Measurements from ENCODE around the gene CFAP61. TPM values are rescaled to one million over a fixed set of nuclear protein-coding genes. Genes with fewer than 3 reads are reported as not detected.

The CFAP61 gene
- total and polyA plus RNA-seq, 9 of the 15 experiments (the other 6 are each of a cell fraction or from before 2014, with no cell fraction given) = 0.11 TPM; not detected in 8

- TF ChIP-seq, protein P1, sequence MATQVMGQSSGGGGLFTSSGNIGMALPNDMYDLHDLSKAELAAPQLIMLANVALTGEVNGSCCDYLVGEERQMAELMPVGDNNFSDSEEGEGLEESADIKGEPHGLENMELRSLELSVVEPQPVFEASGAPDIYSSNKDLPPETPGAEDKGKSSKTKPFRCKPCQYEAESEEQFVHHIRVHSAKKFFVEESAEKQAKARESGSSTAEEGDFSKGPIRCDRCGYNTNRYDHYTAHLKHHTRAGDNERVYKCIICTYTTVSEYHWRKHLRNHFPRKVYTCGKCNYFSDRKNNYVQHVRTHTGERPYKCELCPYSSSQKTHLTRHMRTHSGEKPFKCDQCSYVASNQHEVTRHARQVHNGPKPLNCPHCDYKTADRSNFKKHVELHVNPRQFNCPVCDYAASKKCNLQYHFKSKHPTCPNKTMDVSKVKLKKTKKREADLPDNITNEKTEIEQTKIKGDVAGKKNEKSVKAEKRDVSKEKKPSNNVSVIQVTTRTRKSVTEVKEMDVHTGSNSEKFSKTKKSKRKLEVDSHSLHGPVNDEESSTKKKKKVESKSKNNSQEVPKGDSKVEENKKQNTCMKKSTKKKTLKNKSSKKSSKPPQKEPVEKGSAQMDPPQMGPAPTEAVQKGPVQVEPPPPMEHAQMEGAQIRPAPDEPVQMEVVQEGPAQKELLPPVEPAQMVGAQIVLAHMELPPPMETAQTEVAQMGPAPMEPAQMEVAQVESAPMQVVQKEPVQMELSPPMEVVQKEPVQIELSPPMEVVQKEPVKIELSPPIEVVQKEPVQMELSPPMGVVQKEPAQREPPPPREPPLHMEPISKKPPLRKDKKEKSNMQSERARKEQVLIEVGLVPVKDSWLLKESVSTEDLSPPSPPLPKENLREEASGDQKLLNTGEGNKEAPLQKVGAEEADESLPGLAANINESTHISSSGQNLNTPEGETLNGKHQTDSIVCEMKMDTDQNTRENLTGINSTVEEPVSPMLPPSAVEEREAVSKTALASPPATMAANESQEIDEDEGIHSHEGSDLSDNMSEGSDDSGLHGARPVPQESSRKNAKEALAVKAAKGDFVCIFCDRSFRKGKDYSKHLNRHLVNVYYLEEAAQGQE (IDR thresholded peaks at IDR 0.05; ENCODE audit: borderline replicate concordance) = no peak
- TF ChIP-seq, protein P1 (CRISPR knock-in tag; IDR thresholded peaks at IDR 0.05; ENCODE audit: low read depth) = no peak
- TF ChIP-seq ZBTB17 (CRISPR knock-in tag; IDR thresholded peaks at IDR 0.05) = no peak
Measured at GRCh38 chr20:20333866-20334265, 281.5 kb downstream of the CFAP61 start (continued).

GRCh38 chr20:20334489-20334888 is 282.2 kb downstream of the CFAP61 start:
- no peak for FAIRE-seq
- POLR2A ChIA-PET = no interaction called here
- Histone ChIP-seq H4K20me1 (replicated peaks; ENCODE audit: control insufficient read depth, insufficient read depth, low read length) (no peaks in the 10 kb centered on the region), H3K4me3 (no peak overlapping the region), H2AFZ (ENCODE audit: low read depth, low read length) (no peak overlapping the region), H3K9ac (ENCODE audit: insufficient read depth in 1 of 2, low read depth in 2 of 2, low read length in 2 of 2) (no peak overlapping the region), H3K79me2 (ENCODE audit: control insufficient read depth, insufficient read depth, low read length) (no peaks in the 10 kb centered on the region), H3K9me1 (ENCODE audit: control insufficient read depth, insufficient read depth, low read length) (no peaks in the 10 kb centered on the region), H3K27ac (ENCODE audit: extremely low read depth, low read depth, low read length) (no peak overlapping the region), H3K36me3 (ENCODE audit: control insufficient read depth, insufficient read depth, low read length) (no peaks in the 10 kb centered on the region), H3K27me3 (ENCODE audit: control insufficient read depth in 2 of 2, insufficient read depth in 2 of 2, low read length in 2 of 2) (peaks cover 0 to 2% of the 10 kb centered on the region in 2 experiments; a peak in 1 of 5 replicates), H3K4me1 (replicated peaks in 1 of 2; ENCODE audit: control insufficient read depth in 2 of 2, insufficient read depth in 2 of 2, low read length in 2 of 2) (no peaks in the 10 kb centered on the region), H3K9me3 (replicated peaks; ENCODE audit: control insufficient read depth, insufficient read depth, low read depth, low read length) (no peaks in the 10 kb centered on the region), H3K4me2 (ENCODE audit: insufficient read depth, low read length) (no peak overlapping the region)
- CTCF ChIA-PET (ENCODE audit: low intra/inter-chr PET ratio) = no interaction called here
- no peak for DNase-seq (ENCODE audit: extremely low read depth in 1 of 4, low spot score in 3 of 4)
- BruUV-seq (replicated peaks) = no TSS peak
- ATAC-seq = no peak
- WGBS (ENCODE audit: insufficient coverage, low coverage, missing lambda C conversion rate) = 0% methylated on average over 5 of the region's 5 CpGs
- in situ Hi-C loops (cut with MboI) (no loop called here), intact Hi-C loops (cut with micrococcal nuclease) (no loop called here)
- TF ChIP-seq ZNF217 (CRISPR knock-in tag; IDR thresholded peaks at IDR 0.05) (no peak), ZNF431 (CRISPR knock-in tag; IDR thresholded peaks at IDR 0.05) (no peak), MAFK (IDR thresholded peaks at IDR 0.05; ENCODE audit: low read length) (no peak), MYBL2 (IDR thresholded peaks at IDR 0.05; ENCODE audit: low read depth) (no peak), MYBL2 (CRISPR knock-in tag; IDR thresholded peaks at IDR 0.05; ENCODE audit: borderline replicate concordance) (no peak), TARDBP (IDR thresholded peaks at IDR 0.05) (no peak), NFE2 (IDR thresholded peaks at IDR 0.05; ENCODE audit: low read depth) (no peak), RB1 (IDR thresholded peaks at IDR 0.05; ENCODE audit: low read depth) (no peak)
- TF ChIP-seq, protein P2, sequence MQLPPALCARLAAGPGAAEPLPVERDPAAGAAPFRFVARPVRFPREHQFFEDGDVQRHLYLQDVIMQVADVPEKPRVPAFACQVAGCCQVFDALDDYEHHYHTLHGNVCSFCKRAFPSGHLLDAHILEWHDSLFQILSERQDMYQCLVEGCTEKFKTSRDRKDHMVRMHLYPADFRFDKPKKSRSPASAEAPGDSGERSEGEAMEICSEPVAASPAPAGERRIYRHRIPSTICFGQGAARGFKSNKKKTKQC (CRISPR knock-in tag; IDR thresholded peaks at IDR 0.05) = no peak
